GM19324 (cell line): Measurements from ENCODE around the gene RPS6KB2.
A peak's percentile ranks its signal among the peaks of the same experiment; 100 is the strongest.

Experiments
- ATAC-seq: cut with Tn5 transposase; IDR thresholded peaks from one replicate; pipeline ENCODE4 v1.9.1; 2021; ENCODE audit warnings: mild to moderate bottlenecking, moderate library complexity; ENCODE audit not compliant: unreplicated experiment, low FRiP score

The RPS6KB2 gene

DNA sequence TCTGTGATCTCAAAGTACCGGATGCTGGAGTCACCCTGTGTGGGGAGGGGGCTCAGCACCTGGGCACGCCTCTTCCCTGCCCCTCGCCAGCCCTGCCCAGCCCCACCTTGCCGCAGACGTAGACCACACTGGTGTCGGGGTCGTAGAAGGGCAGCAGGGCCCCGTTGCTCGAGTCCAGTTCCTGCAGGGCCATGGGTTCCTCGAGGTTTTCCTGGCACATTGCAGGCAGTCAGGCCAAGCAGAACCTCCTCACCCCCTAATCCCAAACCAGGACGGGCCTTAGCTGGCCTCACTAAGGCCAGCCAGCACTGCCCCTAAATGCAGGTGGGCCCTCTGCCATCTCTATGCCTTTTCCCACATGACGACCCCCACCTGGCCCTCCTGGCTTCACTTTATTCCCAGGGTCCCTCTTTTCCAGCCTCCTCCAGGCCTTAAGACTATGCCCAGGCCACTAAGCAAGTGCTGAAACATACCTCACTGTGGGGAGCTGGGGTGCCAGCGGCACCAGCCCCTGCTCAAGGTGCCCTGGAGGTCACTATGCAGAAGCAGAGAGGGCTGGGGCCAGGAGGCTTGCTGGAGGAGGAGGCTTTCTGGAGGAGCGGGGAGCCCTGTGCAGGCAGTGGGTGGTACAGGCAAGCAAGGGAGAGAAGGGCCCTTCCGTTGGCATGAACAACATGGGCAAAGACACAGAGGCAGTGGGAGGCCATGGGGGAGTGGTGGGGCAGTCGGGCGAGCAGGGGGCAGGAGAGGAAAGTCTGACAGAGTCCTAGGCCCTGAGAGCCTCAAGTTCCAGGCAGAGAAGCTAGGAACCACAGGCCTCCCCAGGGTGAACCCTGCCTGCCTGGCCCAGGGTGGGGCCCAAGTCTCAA lies 12.2 kb downstream of the RPS6KB2 start:
- ATAC-seq = no peak

DNA sequence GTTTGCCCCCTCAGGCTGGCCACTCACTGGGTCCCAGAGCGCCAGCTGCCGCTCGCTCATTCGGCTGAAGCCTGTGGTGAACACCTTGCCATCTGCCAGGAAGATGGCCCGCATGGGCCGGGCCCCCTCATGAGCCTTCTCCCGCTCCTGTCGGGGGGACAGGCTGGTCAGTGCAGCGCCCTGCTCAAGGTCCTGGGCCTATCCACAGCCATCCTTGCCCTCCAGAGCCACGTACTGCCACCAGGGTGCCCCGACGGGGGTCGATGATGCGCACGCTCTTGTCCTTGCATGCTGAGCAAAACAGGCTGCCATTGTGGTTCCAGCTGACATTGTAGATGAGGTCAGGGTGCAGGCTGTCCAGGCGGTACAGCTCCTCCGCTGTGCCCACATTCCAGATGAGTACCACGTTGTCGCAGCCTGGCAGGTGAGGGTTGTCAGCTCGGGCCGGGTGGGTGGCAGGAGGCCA lies 12.8 kb downstream of the RPS6KB2 start:
- ATAC-seq = no peak

DNA sequence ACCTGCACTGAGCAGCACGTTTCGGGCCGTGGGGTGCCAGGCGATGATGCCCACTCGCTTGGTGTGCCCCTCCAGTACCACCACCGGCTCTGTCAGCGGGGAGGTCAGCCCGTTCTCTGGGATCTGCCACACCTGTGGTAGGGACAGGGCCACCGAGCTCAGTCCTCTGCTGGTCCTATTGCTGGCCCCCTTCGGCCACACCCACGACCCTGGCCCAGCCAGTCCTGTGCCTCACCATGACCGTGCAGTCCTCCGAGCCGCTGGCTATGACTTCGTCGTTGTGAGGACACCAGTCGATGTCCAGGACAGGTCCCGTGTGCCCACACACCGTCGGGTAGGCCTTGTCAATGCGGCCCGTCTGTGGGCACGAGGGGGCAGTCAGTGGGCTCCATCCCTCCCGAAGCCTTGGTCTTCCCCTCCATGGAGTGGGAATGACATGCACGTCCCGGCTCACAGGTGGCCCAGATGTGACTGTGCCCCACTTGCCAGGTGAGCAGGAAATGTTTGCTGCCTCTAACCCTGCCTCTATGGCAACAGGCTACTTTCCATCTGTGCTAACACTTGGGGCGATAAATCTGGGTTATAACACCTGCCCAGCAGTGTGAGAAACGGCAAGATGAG lies 13.5 kb downstream of the RPS6KB2 start:
- no peak for ATAC-seq

DNA sequence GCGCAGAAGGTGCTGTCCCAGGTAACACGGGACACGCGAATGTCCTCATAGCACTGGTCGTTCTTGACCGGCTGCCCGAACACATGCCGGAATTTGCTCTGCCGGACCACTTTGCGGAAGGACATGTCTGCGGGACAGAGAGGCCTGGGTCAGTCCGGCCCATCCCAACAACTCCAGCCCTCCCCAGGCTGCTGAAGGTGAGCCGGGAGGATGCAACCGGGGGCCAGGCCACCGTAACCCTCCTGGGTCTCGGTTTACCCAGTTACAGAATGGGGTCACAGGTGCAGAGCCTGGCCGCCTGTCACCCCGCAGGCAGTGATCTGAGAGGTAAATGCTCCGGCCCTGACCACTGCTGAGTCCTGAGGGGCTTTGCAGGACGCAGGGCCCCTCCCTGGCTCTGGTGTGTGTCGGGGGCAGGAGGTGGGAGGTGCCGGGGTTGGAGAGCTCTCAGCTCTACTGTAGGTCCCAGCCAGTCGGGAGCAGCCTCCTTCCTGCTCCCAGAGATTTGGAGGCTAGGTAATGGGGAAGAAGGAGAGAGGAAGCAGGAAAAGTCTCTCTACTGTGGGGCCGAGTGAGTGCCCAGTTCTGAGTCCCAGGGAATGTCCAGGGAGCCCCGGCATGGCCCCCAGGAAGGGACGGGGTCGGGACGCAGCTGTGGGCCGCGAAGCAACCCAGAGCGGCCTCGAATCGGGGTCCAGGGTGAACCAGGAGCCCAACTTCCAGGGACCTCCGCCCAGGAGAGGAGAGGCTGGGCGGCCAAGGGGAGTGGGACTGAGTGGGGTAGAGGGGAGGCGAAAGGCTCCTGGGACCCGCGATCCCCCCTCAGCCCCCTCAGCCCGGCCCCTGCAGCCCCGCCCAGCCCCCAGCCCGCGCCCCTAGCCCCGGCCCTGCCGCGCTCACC lies 14.5 kb downstream of the RPS6KB2 start:
- ATAC-seq = peak; percentile 4

DNA sequence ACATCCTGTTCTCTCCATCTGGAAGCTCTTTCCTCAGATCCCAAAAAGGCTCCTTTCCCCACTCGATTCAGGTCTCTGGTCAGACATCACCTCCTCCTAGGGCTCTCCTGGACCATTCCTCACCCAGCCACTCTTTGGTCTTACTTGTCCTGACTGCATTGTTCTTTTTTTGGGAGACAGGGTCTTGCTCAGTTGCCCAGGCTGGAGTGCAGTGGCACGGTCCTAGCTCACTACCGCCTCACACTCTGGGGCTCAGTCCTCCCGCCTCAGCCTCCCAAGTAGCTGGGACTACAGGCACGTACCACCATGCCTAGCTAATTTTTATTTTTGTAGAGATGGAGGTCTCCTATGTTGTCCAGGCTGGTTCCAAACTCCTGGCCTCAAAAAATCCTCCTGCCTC lies 17.2 kb downstream of the RPS6KB2 start:
- no peak for ATAC-seq

DNA sequence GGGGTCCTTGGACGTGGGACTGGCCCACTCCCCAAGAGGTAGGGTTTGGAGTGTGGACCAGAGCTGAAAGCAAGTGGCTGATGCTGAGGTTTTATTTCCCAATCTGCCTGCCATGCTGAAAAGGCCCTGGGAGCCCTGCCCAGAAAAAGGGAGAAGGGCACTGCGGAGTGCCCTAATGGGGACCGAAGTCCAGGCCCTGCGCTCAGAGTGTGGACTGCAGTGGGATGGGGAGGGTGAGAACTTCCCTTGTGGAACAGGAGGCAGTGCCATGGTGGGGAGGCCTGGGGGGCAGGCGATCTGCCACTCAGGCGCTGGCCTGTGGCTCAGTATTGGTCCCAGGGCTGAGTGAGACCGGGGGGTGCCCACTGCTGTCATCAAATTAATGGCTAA lies 19.9 kb downstream of the RPS6KB2 start:
- no peak for ATAC-seq

DNA sequence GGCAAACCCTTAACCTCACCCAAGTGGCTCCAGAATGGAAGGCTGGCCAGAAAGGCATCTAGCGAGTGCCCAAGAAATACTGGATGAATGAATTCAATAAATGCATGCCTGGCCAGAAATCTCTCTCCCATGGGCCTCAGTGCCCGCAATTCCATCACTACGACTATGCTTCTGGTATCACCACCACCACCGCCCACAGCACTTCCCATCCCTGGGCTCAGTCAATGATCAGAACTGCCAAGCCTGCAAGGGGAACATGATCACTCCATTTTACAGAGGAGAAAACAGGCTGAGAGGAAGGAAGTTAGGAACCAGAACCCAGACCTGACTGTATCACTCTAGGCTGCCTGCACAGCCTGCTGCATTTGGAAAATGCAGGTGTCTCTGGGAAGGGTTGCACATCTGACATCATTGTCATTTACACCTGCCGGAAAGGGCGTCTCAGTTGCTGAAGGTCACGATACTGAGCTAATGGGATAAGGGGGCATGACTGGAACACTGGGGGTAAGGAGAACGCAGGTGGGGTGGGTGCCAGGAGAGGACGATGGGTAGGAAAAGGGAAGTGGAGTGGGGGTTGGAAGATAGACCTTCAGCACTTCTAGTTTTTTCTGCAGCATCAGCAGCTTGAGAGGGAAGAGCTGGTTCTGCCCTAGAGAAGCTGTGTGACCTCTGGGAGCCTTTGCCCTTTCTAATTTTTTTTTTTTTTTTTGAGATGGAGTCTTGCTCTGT lies 21.0 kb downstream of the RPS6KB2 start:
- ATAC-seq = no peak

DNA sequence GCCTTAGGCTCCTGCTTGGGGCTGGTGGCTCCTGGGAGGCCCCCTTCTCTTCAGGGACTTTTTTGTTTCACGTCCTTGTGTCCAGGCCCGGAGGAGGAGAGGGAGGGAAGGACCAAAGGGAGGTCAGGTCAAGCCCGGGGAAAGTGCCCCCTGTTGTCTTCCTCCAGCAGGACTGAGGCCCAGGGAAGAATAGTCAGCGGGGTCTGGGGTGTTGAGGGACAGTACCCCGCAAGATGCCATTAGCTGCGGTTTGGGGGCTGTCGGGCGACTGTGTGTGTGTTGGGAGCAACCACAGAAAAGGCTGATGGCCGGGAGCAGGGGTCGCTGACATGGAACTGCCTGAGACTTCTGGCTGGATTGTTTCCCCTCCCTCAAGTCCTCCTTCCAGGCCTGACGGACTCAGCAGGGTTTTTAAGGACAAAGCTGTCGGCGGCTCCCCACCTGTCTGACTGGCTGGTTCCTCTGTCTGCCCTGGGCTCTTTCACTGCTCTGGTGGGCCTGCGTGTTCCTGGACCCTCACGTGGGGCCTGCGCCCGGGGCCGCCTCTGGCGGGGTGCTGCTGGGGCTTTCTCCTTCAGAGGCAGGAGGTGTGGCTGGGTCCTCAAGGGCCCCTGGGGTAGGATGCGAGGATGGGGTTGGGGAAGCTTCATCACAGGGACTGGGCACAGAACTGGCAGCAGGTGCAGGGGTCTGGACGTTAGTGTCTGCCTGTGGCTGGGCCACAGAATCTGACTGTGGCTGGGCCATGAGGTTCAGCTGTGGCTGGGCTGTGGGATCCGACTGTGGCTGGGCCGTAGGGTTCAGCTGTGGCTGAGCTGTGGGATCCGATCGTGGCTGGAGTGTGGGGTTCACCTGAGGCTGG lies 22.7 kb downstream of the RPS6KB2 start:
- ATAC-seq = no peak

DNA sequence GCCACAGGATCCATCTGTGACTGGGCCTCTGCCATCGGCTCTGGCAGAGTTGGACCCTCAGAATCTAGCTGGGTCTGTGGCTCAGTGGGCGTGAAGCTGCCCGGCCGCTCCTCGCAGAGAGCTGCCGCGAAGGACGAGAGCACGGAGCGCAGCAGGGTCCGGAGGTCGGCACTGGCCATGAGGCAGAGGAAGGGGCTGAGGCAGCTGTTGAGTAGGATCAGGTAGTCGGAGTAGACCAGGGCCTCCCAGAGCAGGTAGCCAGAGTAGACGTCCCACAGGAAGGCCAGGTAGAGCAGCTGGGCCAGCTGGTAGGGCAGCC lies 23.3 kb downstream of the RPS6KB2 start:
- no peak for ATAC-seq

DNA sequence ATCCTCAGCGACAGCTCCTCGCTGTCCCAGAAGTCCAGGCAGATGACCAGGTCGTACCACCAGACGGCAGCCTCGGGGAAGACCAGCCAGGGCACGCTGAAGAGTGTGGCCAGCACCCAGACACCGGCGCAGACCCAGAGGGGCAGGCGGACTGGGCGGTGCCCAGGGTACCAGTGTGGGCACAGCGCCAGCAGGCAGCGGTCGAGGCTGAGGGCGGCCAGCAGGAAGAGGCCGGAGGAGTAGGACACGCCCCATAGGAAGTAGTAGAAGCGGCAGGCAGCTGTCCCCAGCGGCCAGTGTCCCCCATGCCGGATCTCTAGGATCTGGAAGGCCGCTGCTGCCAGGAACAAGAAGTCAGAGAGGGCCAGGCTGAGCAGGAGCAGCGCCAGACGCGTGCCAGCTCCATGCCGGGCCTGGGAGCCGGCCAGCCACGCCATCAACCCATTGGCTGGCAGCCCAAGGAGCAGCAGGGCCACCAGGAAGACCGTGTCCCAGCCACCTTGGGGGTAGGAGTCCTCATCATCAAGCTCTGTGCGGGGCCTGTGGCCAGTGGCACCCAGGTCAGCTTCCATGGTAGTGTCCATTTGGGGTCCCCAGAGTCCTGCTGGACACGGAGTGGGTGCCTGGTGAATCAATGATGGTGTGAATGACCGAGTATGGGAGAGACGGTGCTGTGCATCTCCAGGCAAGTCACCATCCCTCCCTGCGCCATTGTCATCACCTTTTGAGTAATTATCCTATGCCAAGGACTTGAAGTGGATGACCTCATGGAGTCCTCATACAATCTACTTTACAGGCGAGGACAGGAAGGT lies 24.1 kb downstream of the RPS6KB2 start, which contains the start of gene GPR152:
Gene GPR152 (minus strand): TSS at position 589 of the 812 bp plus-strand sequence. CDS start 5 bp downstream, at position 584.
- ATAC-seq = no peak

DNA sequence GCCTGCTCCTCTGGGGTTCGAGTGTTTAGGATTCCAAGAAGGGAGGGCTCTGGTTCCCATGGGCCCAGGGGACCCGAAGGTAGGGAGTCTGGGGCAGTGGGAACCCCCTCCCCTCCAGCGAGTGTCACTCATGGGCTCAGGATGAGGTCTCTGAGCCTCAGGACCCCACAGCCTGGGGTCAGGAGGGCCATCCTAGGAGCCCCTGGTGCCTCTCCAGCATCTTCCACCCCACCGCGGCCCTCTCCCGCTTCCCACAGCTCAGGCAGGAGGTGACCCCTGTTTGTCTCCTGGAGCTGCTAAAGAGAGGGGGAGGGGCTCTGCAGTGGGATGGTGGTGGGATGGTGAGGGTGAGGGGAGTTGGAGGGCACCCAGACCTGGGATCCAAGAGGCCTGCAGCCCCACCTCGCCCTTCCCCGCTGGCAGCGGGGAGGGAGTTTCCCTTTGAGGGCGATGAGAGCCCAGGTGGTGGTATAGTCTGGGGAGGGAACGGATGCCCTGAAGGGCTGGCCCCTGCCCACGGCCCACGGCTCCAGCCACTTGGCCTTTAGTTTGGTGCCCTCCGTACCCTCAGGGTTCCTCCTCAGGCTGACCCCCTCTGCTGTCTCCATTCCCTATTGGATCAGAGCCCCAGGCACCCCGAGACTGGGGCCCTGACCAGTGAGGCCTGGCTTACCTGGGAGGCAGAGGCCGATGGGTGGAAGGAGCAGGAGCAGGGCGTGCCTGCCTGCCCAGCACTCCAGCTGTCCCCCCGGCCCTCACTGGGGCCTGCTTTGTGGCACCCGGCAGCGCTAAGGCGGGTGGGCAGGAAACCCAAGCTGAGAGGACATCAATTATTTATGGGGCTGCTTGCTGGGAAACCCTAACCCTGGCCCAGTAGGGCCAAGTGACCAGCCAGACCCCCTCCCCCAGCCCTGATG lies 25.8 kb downstream of the RPS6KB2 start:
- ATAC-seq = no peak

DNA sequence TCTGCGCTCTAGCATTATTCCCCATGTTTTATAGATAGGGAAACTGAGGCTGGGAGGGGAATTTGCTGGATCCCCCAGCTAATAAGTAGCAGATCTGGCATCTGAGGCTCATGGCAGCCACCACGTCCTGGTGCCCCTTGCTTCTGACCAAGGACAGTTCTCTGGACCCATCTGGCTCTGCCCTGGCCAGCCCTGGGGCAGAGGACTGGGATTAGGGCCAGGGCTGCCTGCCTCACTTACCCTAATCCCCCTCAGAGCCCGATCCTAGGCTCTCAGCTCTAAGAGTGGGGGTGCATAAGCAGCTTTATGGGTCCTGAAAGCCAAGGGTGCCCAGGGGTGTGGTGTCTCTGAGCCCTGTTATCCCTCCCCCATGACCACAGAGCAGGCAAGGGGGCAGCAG lies 26.8 kb downstream of the RPS6KB2 start, which contains the start of gene CABP4:
Gene CABP4 (plus strand): TSS at position 301 of the 400 bp plus-strand sequence. CDS start 70 bp downstream, at position 371.
- no peak for ATAC-seq

DNA sequence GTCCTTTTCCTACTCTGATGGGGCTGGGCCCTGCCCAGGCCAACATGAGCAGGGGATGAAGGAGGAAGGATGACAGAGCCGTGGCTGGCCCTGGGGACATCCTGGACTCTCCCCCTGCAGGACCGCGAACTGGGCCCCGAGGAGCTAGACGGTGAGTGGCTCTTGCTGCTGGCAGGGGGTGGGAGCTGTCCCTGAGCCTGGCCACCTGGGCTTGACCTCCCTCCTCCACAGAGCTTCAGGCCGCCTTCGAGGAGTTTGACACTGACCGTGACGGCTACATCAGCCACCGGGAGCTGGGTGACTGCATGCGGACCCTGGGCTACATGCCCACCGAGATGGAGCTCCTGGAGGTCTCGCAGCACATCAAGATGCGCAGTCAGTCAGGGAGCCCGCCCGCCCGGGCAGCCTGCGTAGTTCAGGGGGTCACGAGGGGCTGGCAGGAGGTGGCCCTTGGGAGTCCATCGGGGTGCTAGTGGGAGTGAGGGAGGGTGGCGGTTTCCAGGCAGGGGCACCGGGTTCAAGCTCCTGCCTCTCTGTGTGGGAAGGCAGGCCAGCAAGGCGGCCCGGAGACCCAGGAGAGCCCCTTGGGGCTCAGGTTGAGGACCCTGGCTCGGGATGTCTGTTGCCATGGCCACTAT lies 27.9 kb downstream of the RPS6KB2 start:
- no peak for ATAC-seq

DNA sequence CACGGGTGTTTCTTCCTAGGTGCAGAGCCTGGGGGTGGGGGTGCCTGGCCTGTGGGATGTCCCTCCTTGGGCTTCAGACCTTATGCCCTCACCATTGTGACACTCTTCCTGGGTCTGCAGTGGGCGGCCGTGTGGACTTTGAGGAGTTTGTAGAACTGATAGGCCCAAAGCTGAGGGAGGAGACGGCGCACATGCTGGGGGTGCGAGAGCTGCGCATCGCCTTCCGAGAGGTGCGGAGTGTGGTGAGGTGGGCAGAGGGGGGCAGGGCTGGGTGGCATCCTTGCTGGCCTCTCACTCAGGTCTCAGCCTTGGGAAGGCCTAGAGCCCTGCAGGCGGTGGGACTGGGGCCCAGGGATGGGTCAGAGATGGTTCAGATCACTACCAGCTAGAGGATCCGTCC lies 29.2 kb downstream of the RPS6KB2 start:
- ATAC-seq = no peak

DNA sequence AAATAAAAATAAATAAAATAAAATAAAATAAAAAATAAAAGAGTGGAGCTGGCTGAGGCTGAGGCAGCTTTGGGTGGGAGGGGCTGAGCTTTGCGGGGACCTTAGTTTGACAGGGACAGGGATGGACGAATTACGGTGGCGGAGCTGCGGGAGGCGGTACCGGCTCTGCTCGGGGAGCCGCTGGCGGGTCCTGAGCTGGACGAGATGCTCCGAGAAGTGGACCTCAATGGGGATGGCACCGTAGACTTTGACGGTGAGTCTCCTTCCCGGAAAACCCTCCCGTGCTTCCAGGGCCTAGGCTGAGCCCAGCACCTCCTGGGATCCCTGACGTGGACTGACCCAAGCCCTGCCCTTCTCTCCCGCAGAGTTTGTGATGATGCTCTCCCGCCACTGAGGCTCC lies 30.0 kb downstream of the RPS6KB2 start:
- ATAC-seq = no peak

DNA sequence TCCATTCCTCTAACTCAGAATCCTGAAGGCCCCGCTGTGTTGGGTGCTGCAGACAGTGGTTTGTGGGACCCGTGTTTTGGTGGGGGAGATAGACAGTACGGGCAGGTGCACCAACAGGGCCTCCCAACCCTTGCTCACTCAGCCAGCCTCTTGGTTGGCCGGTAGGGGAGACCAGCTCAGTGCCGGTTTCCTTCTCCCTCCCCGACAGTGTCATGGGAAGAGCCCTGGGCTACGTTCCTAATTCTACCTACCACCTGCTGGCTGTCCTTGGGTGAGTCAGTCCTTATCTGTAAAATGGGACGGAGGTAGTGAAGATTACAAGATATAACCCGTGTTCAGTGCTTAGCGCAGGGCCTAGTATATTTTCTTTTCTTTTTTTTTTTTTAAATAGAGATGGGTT lies 34.9 kb downstream of the RPS6KB2 start:
- ATAC-seq = no peak
